PFSK-1 (cell line): Measurements from ENCODE around the gene SYNDIG1.

Source experiments
- FOXP2 ChIP-seq: optimal IDR thresholded peaks from 2 replicates; pipeline ENCODE3; 2011; ENCODE audit warnings: borderline replicate concordance, control low read depth, inconsistent platforms; ENCODE audit not compliant: insufficient read depth; ENCODE audit errors: extremely low read length, extremely low read depth
- POLR2AphosphoS5 ChIP-seq: IDR thresholded peaks from 2 replicates; pipeline ENCODE4 v1.6.1; 2012; ENCODE audit warnings: low read depth, mild to moderate bottlenecking, control low read depth, low read length, moderate library complexity
- REST ChIP-seq, 2 experiments: IDR thresholded peaks; 2 replicates each; pipeline versions ENCODE4 v1.6.1 to v1.8.0; 2011 to 2012; ENCODE audit warnings: low read depth in 2 of 2, low read length in 2 of 2, control low read depth in 1 of 2, inconsistent platforms in 1 of 2, mild to moderate bottlenecking in 1 of 2, moderate library complexity in 1 of 2; ENCODE audit not compliant: insufficient read depth in 1 of 2
- SIN3A ChIP-seq: IDR thresholded peaks from 2 replicates; pipeline ENCODE4 v1.6.1; 2012; ENCODE audit warnings: mild to moderate bottlenecking, low read length, moderate library complexity, borderline replicate concordance; ENCODE audit not compliant: insufficient read depth
- TAF1 ChIP-seq: IDR thresholded peaks from 2 replicates; pipeline ENCODE4 v1.6.1; 2012; ENCODE audit warnings: low read length, control low read depth, borderline replicate concordance; ENCODE audit not compliant: insufficient read depth

The SYNDIG1 gene

GRCh38 chr20:24672886-24673677, 203.7 kb downstream of the SYNDIG1 start:
- TF ChIP-seq SIN3A: no peak
- no peak for TF ChIP-seq POLR2AphosphoS5
- no peak for TF ChIP-seq REST (IDR thresholded peaks at IDR 0.05; ENCODE audit: insufficient read depth in 1 of 2, low read depth in 2 of 2, low read length in 2 of 2)
- TF ChIP-seq FOXP2: no peak
- no peak for TF ChIP-seq TAF1

GRCh38 chr20:24673678-24674570, 204.5 kb downstream of the SYNDIG1 start:
- TF ChIP-seq TAF1 (no peak), POLR2AphosphoS5 (no peak), SIN3A (no peak), REST (IDR thresholded peaks at IDR 0.05; ENCODE audit: insufficient read depth in 1 of 2, low read depth in 2 of 2, low read length in 2 of 2) (no peak), FOXP2 (no peak)

- TF ChIP-seq FOXP2: no peak
- no peak for TF ChIP-seq SIN3A
- no peak for TF ChIP-seq POLR2AphosphoS5
- TF ChIP-seq TAF1: no peak
- no peak for TF ChIP-seq REST (IDR thresholded peaks at IDR 0.05; ENCODE audit: insufficient read depth in 1 of 2, low read depth in 2 of 2, low read length in 2 of 2)
Measured at GRCh38 chr20:24674921-24675605, 205.6 kb downstream of the SYNDIG1 start.

GRCh38 chr20:24675651-24676352, 206.4 kb downstream of the SYNDIG1 start:
- TF ChIP-seq FOXP2 (no peak), TAF1 (no peak), SIN3A (no peak), REST (IDR thresholded peaks at IDR 0.05; ENCODE audit: insufficient read depth in 1 of 2, low read depth in 2 of 2, low read length in 2 of 2) (no peak), POLR2AphosphoS5 (no peak)
